Measurements from ENCODE around the gene CHRNE.
A peak's percentile ranks its signal among the peaks of the same experiment; 100 is the strongest.
"Not testable (repeated sequence)": the region's sequence is repeated elsewhere in the genome, so short reads cannot be mapped to it uniquely, and the experiment has no call there.

CHRNE gene

GRCh38 chr17:4939546-4939795 lies 36.6 kb upstream of the CHRNE start:
- DNase-seq: no peak

- no peak for DNase-seq
Measured at GRCh38 chr17:4938688-4939545, 36.0 kb upstream of the CHRNE start.

GRCh38 chr17:4938069-4938491 lies 35.2 kb upstream of the CHRNE start:
- DNase-seq: no peak

GRCh38 chr17:4937553-4937952 lies 34.7 kb upstream of the CHRNE start:
- no peak for DNase-seq

- DNase-seq: no peak
Measured at GRCh38 chr17:4936436-4936835, 33.5 kb upstream of the CHRNE start.

GRCh38 chr17:4935650-4936049 lies 32.8 kb upstream of the CHRNE start:
- no peak for DNase-seq

- peak in 1 of 2 experiments; percentile 16 for DNase-seq
Measured at GRCh38 chr17:4934173-4934979, 31.5 kb upstream of the CHRNE start.

GRCh38 chr17:4933646-4934045 lies 30.7 kb upstream of the CHRNE start:
- no peak for DNase-seq

GRCh38 chr17:4932756-4933155 lies 29.9 kb upstream of the CHRNE start:
- DNase-seq: no peak

GRCh38 chr17:4931963-4932362 lies 29.1 kb upstream of the CHRNE start, which contains the start of gene GP1BA:
Gene GP1BA, plus strand, starts transcription at chr17:4932277. Its CDS starts 328 bp downstream, at chr17:4932605.
- no peak for DNase-seq

GRCh38 chr17:4928881-4929280 lies 26.0 kb upstream of the CHRNE start:
- DNase-seq: no peak

- DNase-seq: not testable (repeated sequence)
Measured at GRCh38 chr17:4926577-4927335, 23.9 kb upstream of the CHRNE start.

GRCh38 chr17:4921320-4921719 lies 18.4 kb upstream of the CHRNE start:
- DNase-seq: no peak

- DNase-seq: no peak
Measured at GRCh38 chr17:4920351-4921048, 17.6 kb upstream of the CHRNE start.

- DNase-seq: no peak
Measured at GRCh38 chr17:4919511-4920047, 16.7 kb upstream of the CHRNE start.

- not testable (repeated sequence) for DNase-seq
Measured at GRCh38 chr17:4914551-4914950, 11.7 kb upstream of the CHRNE start.

- DNase-seq: no peak
Measured at GRCh38 chr17:4913994-4914393, 11.1 kb upstream of the CHRNE start.

GRCh38 chr17:4908711-4909496 lies 6.0 kb upstream of the CHRNE start:
- peak; percentile 59 to 67 for DNase-seq

GRCh38 chr17:4908301-4908700 lies 5.4 kb upstream of the CHRNE start:
- DNase-seq: no peak

- not testable (repeated sequence) for DNase-seq
Measured at GRCh38 chr17:4906642-4907041, 3.7 kb upstream of the CHRNE start.

- no peak for DNase-seq
Measured at GRCh38 chr17:4902540-4902939, 358 bp downstream of the CHRNE start.

Measured in Kasumi-1 (cell line).